ENCODE measurements around the gene NRXN3. TPM values are rescaled to one million over a fixed set of nuclear protein-coding genes. Genes with fewer than 3 reads are reported as not detected.

NRXN3 gene
- total RNA-seq, 4 donors from 2014 or later = 0.04 to 0.16 TPM; not detected in 2

- Histone ChIP-seq H3K4me3 (no peak overlapping the region), H3K4me1 (peaks cover 0 to 8% of the 10 kb centered on the region in 2 donors), H3K27ac (peak overlapping the region in 2 of 4 donors; percentile 21 to 32), H3K9me3 (no peaks in the 10 kb centered on the region), H3K36me3 (no peaks in the 10 kb centered on the region), H3K27me3 (no peaks in the 10 kb centered on the region)
- no peak for ATAC-seq
- in situ Hi-C loops (cut with MboI; ENCODE audit: low sequenced_read_pairs in 4 of 4) = no loop called here
- no peak for TF ChIP-seq CTCF (IDR thresholded peaks at IDR 0.05 in 4 of 5, conservative IDR thresholded peaks at IDR 0.05 in 1 of 5)
- no peak for TF ChIP-seq POLR2A (IDR thresholded peaks at IDR 0.05)
- no peak for DNase-seq
- intact Hi-C loops (cut with DNase I; ENCODE audit: low total_unique reads) = no loop called here
These were observed 1305.8 kb downstream of the NRXN3 start for GRCh38 chr14:79475887-79476532.

GRCh38 chr14:79476552-79476951 lies 1306.4 kb downstream of the NRXN3 start:
- Histone ChIP-seq H3K4me3 (no peak overlapping the region), H3K27me3 (no peaks in the 10 kb centered on the region), H3K4me1 (peaks cover 0 to 8% of the 10 kb centered on the region in 2 donors), H3K9me3 (no peaks in the 10 kb centered on the region), H3K36me3 (no peaks in the 10 kb centered on the region), H3K27ac (peak overlapping the region in 2 of 4 donors; percentile 21 to 32)
- TF ChIP-seq CTCF (IDR thresholded peaks at IDR 0.05 in 4 of 5, conservative IDR thresholded peaks at IDR 0.05 in 1 of 5) (no peak), POLR2A (IDR thresholded peaks at IDR 0.05) (no peak)
- DNase-seq (no peak), ATAC-seq (no peak)
- in situ Hi-C loops (cut with MboI; ENCODE audit: low sequenced_read_pairs in 4 of 4) = no loop called here
- intact Hi-C loops (cut with DNase I; ENCODE audit: low total_unique reads) = no loop called here

GRCh38 chr14:79480212-79480611 lies 1310.0 kb downstream of the NRXN3 start:
- DNase-seq = no peak
- Histone ChIP-seq H3K4me1 (peaks cover 0 to 8% of the 10 kb centered on the region in 2 donors), H3K36me3 (no peaks in the 10 kb centered on the region), H3K9me3 (no peaks in the 10 kb centered on the region), H3K4me3 (no peak overlapping the region), H3K27ac (no peak overlapping the region), H3K27me3 (no peaks in the 10 kb centered on the region)
- TF ChIP-seq POLR2A (IDR thresholded peaks at IDR 0.05) (no peak), CTCF (IDR thresholded peaks at IDR 0.05 in 4 of 5, conservative IDR thresholded peaks at IDR 0.05 in 1 of 5) (no peak)
- in situ Hi-C loops (cut with MboI; ENCODE audit: low sequenced_read_pairs in 4 of 4) (no loop called here), intact Hi-C loops (cut with DNase I; ENCODE audit: low total_unique reads) (no loop called here)
- no peak for ATAC-seq

GRCh38 chr14:79482825-79483224 lies 1312.7 kb downstream of the NRXN3 start:
- DNase-seq (no peak), ATAC-seq (no peak)
- Histone ChIP-seq H3K9me3 (no peaks in the 10 kb centered on the region), H3K27me3 (no peaks in the 10 kb centered on the region), H3K27ac (no peak overlapping the region), H3K4me3 (no peak overlapping the region), H3K36me3 (no peaks in the 10 kb centered on the region), H3K4me1 (no peaks in the 10 kb centered on the region)
- intact Hi-C loops (cut with DNase I; ENCODE audit: low total_unique reads) = no loop called here
- in situ Hi-C loops (cut with MboI; ENCODE audit: low sequenced_read_pairs in 4 of 4) = no loop called here
- TF ChIP-seq POLR2A (IDR thresholded peaks at IDR 0.05) (no peak), CTCF (IDR thresholded peaks at IDR 0.05 in 4 of 5, conservative IDR thresholded peaks at IDR 0.05 in 1 of 5) (no peak)
